Caco-2 (cell line): ENCODE data around the gene TF. TPM values are rescaled to one million over a fixed set of nuclear protein-coding genes. Genes with fewer than 3 reads are reported as not detected.

Experiments
- BruUV-seq: library from RNA; stranded (reverse); fragments of 400-500 nt; replicated peaks from 2 replicates; lab custom pipeline; 2021; lab: Mats Ljungman, UMichigan
- CTCF ChIA-PET: fragments of 300-600 bp; sonication (Branson Sonifier 250); formaldehyde crosslinking; loops from one replicate; lab custom pipeline; 2022; ENCODE audit warnings: antibody characterized with exemption; lab: Charles Lee
- POLR2A ChIA-PET: fragments of 300-600 bp; sonication (Branson Sonifier 250); formaldehyde crosslinking; loops from one replicate; lab custom pipeline; 2022; ENCODE audit warnings: antibody characterized with exemption; lab: Charles Lee
- DNase-seq, 2 experiments: peaks; one replicate each; pipeline versions ENCODE4 v3.0.0 to v3.0.0-alpha.2; 2020 to 2022
- H3K27me3 ChIP-seq: replicated peaks from 2 replicates; pipeline ENCODE4 v1.6.0; 2011; ENCODE audit warnings: low read length; ENCODE audit not compliant: control insufficient read depth, insufficient read depth
- H3K36me3 ChIP-seq: 2 replicates; pipeline ENCODE4 v1.5.1; 2011; ENCODE audit warnings: low read length; ENCODE audit not compliant: control insufficient read depth, insufficient read depth
- H3K4me1 ChIP-seq: fragments of 250-450 bp; sonication (Bioruptor Pico); 2 replicates; pipeline ENCODE4 v1.5.1; 2020; ENCODE audit warnings: mild to moderate bottlenecking
- H3K4me3 ChIP-seq: 2 replicates; pipeline ENCODE4 v1.5.1; 2011; ENCODE audit warnings: low read depth, mild to moderate bottlenecking, control low read depth, low read length
- H3K9me3 ChIP-seq: fragments of 250-450 bp; sonication (Bioruptor Pico); 2 replicates; pipeline ENCODE4 v1.5.1; 2020; ENCODE audit warnings: mild to moderate bottlenecking, moderate library complexity
- H3K27ac Mint-ChIP-seq: one replicate; pipeline ENCODE4 v1.8.0; 2022; ENCODE audit warnings: mixed read lengths; ENCODE audit not compliant: unreplicated experiment
- H3K27me3 Mint-ChIP-seq: one replicate; pipeline ENCODE4 v1.8.0; 2022; ENCODE audit warnings: mixed read lengths; ENCODE audit not compliant: insufficient read depth, unreplicated experiment
- H3K36me3 Mint-ChIP-seq: one replicate; pipeline ENCODE4 v1.8.0; 2022; ENCODE audit warnings: mild to moderate bottlenecking, mixed read lengths; ENCODE audit not compliant: insufficient read depth, unreplicated experiment
- H3K4me1 Mint-ChIP-seq: one replicate; pipeline ENCODE4 v1.8.0; 2022; ENCODE audit warnings: low read depth, mixed read lengths; ENCODE audit not compliant: unreplicated experiment
- H3K4me3 Mint-ChIP-seq: one replicate; pipeline ENCODE4 v1.8.0; 2022; ENCODE audit warnings: mild to moderate bottlenecking, moderate library complexity, mixed read lengths; ENCODE audit not compliant: unreplicated experiment
- H3K9me3 Mint-ChIP-seq: one replicate; pipeline ENCODE4 v1.8.0; 2022; ENCODE audit warnings: mixed read lengths; ENCODE audit not compliant: unreplicated experiment
- CTCF ChIP-seq, 2 experiments: fragments of 200-600 bp in 1 of 2; IDR thresholded peaks; 1 replicate in 1 of 2; 2 replicates in 1 of 2; pipeline versions ENCODE4 v1.5.1 to v1.8.0; 2011 to 2022; ENCODE audit warnings: antibody characterized with exemption in 1 of 2, control low read depth in 1 of 2, inconsistent platforms in 1 of 2, low read depth in 1 of 2, low read length in 1 of 2, mild to moderate bottlenecking in 1 of 2, moderate library complexity in 1 of 2; ENCODE audit not compliant: insufficient read depth in 1 of 2, severe bottlenecking in 1 of 2, unreplicated experiment in 1 of 2
- intact Hi-C: fragments of 100-400 bp; cut with micrococcal nuclease; formaldehyde crosslinking; loops from one replicate; pipeline ENCODE4 v1.10.0; 2022; ENCODE audit not compliant: unreplicated experiment
- total RNA-seq: library from RNA; stranded (reverse); gene quantifications from 2 replicates; pipeline ENCODE4 v1.2.3, GENCODE V29; 2022

Gene TF
- total RNA-seq, 1 experiment from 2014 or later = 23.4 TPM

- H3K9me3 Mint-ChIP-seq = no peaks in the 10 kb centered on the region
- H3K4me1 Mint-ChIP-seq = no peaks in the 10 kb centered on the region
- TF ChIP-seq CTCF (IDR thresholded peaks at IDR 0.05; ENCODE audit: insufficient read depth in 1 of 2, low read depth in 1 of 2, low read length in 1 of 2, severe bottlenecking in 1 of 2, unreplicated experiment in 1 of 2) = no peak
- no peaks in the 10 kb centered on the region for H3K27me3 ChIP-seq
- DNase-seq = no peak
- no peaks in the 10 kb centered on the region for H3K36me3 ChIP-seq
- no peaks in the 10 kb centered on the region for H3K4me1 ChIP-seq
- H3K4me3 Mint-ChIP-seq = no peak overlapping the region
- H3K36me3 Mint-ChIP-seq = no peaks in the 10 kb centered on the region
- no TSS peak for BruUV-seq
- CTCF ChIA-PET = no interaction called here
- H3K27me3 Mint-ChIP-seq = peaks cover 8% of the 10 kb centered on the region
- H3K4me3 ChIP-seq = no peak overlapping the region
- POLR2A ChIA-PET = no interaction called here
- intact Hi-C loops = no loop called here
- no peaks in the 10 kb centered on the region for H3K9me3 ChIP-seq
- H3K27ac Mint-ChIP-seq = no peak overlapping the region
Measured at GRCh38 chr3:133845127-133845526, 98.9 kb downstream of the TF start.

Other genes with a start within 250 kb of the TF start
- gene CDV3, start 172.7 kb upstream of the TF start, total RNA-seq = 260 and 284 TPM in 2 replicates
- 57.1 and 68.2 TPM in 2 replicates for gene TOPBP1, start 84.5 kb upstream of the TF start, total RNA-seq
- gene SRPRB, start 59.4 kb downstream of the TF start, total RNA-seq = 83.0 and 87.3 TPM in 2 replicates
- gene RAB6B, start 149.5 kb downstream of the TF start, total RNA-seq = 2.5 and 3.2 TPM in 2 replicates